Activated CD8-positive, alpha-beta memory T cell treated with anti-CD3 and anti-CD28 coated beads, Interleukin-2, amount 10 ng/mL, durations not matched to agents 7 days and 5 days (primary cell): ENCODE measurements around the gene UBE2E2. TPM values are rescaled to one million over a fixed set of nuclear protein-coding genes. Genes with fewer than 3 reads are reported as not detected.

Experiments
- ATAC-seq: fragments of 150-1000 bp; cut with Tn5 transposase; one replicate; pipeline ENCODE4 v1.10.0; 2021; ENCODE audit warnings: moderate library complexity
- CTCF ChIA-PET: fragments of 350-600 bp; sonication (Branson Sonifier 250); formaldehyde crosslinking; loops from one replicate; lab custom pipeline; 2021; ENCODE audit warnings: antibody characterized with exemption; lab: Charles Lee
- DNase-seq: peaks from one replicate; pipeline ENCODE4 v3.0.0-alpha.2; 2020
- H3K27ac Mint-ChIP-seq: one replicate; pipeline ENCODE4 v1.8.0; 2021; ENCODE audit warnings: mild to moderate bottlenecking, mixed read lengths
- H3K27me3 Mint-ChIP-seq: one replicate; pipeline ENCODE4 v1.8.0; 2021; ENCODE audit warnings: mixed read lengths
- H3K36me3 Mint-ChIP-seq: one replicate; pipeline ENCODE4 v1.8.0; 2021; ENCODE audit warnings: mild to moderate bottlenecking, mixed read lengths
- H3K4me1 Mint-ChIP-seq: one replicate; pipeline ENCODE4 v1.8.0; 2021; ENCODE audit warnings: mixed read lengths
- H3K4me3 Mint-ChIP-seq: one replicate; pipeline ENCODE4 v1.8.0; 2021; ENCODE audit warnings: mild to moderate bottlenecking, moderate library complexity, mixed read lengths
- H3K9me3 Mint-ChIP-seq: one replicate; pipeline ENCODE4 v1.8.0; 2022; ENCODE audit warnings: low read depth, mixed read lengths
- total RNA-seq, 2 experiments: library from RNA; stranded (reverse); gene quantifications; one replicate each; pipeline ENCODE4 v1.2.3, GENCODE V29; 2021

Gene UBE2E2
- total RNA-seq, 2 experiments from 2014 or later: 0.77 to 0.82 TPM

- H3K36me3 Mint-ChIP-seq: no peaks in the 10 kb centered on the region
- no peak for ATAC-seq
- no peaks in the 10 kb centered on the region for H3K9me3 Mint-ChIP-seq
- no peaks in the 10 kb centered on the region for H3K4me1 Mint-ChIP-seq
- CTCF ChIA-PET: no interaction called here
- DNase-seq: no peak
- H3K27ac Mint-ChIP-seq: no peak overlapping the region
- H3K27me3 Mint-ChIP-seq: no peaks in the 10 kb centered on the region
- H3K4me3 Mint-ChIP-seq: no peak overlapping the region
Observed at GRCh38 chr3:23283625-23284024, 80.5 kb downstream of the UBE2E2 start.

DNA sequence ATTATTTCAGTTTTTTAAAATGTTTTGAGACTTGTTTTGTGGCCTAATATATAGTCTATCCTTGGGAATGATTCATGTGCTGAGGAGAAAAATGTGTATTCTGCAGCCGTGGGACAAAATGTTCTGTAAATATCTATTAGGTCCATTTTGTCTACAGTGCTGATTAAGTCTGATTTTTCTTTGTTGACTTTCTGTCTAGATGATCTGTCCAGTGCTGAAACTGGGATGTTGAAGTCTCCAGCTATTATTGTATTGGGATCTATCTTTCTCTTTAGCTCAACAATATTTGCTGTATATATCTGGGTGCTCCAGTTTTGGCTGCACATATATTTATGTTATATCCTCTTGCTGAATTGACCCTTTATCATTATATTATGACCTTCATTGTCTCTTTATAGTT is 85.2 kb downstream of the UBE2E2 start:
- H3K27me3 Mint-ChIP-seq: no peaks in the 10 kb centered on the region
- H3K9me3 Mint-ChIP-seq: no peaks in the 10 kb centered on the region
- CTCF ChIA-PET: no interaction called here
- DNase-seq (no peak), ATAC-seq (no peak)
- no peaks in the 10 kb centered on the region for H3K4me1 Mint-ChIP-seq
- H3K4me3 Mint-ChIP-seq: no peak overlapping the region
- H3K27ac Mint-ChIP-seq: no peak overlapping the region
- H3K36me3 Mint-ChIP-seq: no peaks in the 10 kb centered on the region

DNA sequence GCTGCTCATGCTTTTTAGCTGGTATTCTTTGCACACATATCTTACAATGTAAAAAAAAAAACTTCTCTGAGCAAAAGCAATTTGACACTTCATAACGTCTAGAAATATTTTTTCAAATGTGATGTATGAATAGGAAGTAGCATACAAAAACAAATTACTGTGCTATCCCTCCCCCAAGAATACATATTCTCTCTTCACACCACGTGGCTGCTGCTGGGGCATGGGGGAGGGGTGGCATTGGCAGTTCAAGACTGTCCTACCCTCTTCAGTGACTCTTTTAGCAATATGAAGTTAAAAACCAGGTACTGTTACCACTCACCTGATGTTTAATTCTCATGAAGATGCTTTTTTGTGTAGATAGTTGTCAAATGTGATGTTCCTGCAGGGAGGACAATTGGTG is 85.6 kb downstream of the UBE2E2 start:
- Mint-ChIP-seq H3K9me3 (no peaks in the 10 kb centered on the region), H3K4me3 (no peak overlapping the region), H3K36me3 (no peaks in the 10 kb centered on the region), H3K4me1 (no peaks in the 10 kb centered on the region), H3K27ac (no peak overlapping the region), H3K27me3 (no peaks in the 10 kb centered on the region)
- DNase-seq (no peak), ATAC-seq (no peak)
- CTCF ChIA-PET: no interaction called here

DNA sequence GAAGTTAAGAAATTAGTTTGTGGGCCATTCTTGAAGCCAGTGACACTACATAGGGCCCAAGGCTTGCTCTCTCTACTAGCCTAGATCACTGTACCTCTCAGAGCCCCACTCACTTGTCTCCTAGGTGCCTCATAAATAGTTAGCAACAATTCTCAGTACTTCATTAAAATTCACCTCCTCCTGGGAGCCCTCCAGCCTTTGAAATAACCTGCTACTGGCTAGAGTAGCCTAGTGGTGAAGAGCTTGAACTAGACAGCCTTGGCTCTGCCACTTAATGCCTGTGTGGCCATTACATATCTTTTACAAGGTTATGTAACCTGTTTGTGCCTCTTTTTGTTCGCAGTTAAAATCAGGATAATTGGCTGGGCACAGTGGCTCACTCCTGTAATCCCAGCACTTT is 89.3 kb downstream of the UBE2E2 start:
- Mint-ChIP-seq H3K36me3 (no peaks in the 10 kb centered on the region), H3K4me3 (no peak overlapping the region), H3K9me3 (no peaks in the 10 kb centered on the region), H3K27ac (no peak overlapping the region), H3K4me1 (no peaks in the 10 kb centered on the region), H3K27me3 (no peaks in the 10 kb centered on the region)
- DNase-seq (no peak), ATAC-seq (no peak)
- CTCF ChIA-PET: no interaction called here

- H3K9me3 Mint-ChIP-seq: no peaks in the 10 kb centered on the region
- H3K4me1 Mint-ChIP-seq: no peaks in the 10 kb centered on the region
- no peaks in the 10 kb centered on the region for H3K27me3 Mint-ChIP-seq
- ATAC-seq: no peak
- CTCF ChIA-PET: no interaction called here
- no peak overlapping the region for H3K27ac Mint-ChIP-seq
- H3K4me3 Mint-ChIP-seq: no peak overlapping the region
- H3K36me3 Mint-ChIP-seq: no peaks in the 10 kb centered on the region
- no peak for DNase-seq
Observed at GRCh38 chr3:23294770-23295387, 91.8 kb downstream of the UBE2E2 start.

- ATAC-seq (no peak), DNase-seq (no peak)
- H3K27me3 Mint-ChIP-seq: no peaks in the 10 kb centered on the region
- CTCF ChIA-PET: no interaction called here
- H3K27ac Mint-ChIP-seq: no peak overlapping the region
- H3K36me3 Mint-ChIP-seq: no peaks in the 10 kb centered on the region
- H3K4me1 Mint-ChIP-seq: no peaks in the 10 kb centered on the region
- no peak overlapping the region for H3K4me3 Mint-ChIP-seq
- H3K9me3 Mint-ChIP-seq: peaks cover 5% of the 10 kb centered on the region
Observed at GRCh38 chr3:23301819-23302218, 98.7 kb downstream of the UBE2E2 start.

DNA sequence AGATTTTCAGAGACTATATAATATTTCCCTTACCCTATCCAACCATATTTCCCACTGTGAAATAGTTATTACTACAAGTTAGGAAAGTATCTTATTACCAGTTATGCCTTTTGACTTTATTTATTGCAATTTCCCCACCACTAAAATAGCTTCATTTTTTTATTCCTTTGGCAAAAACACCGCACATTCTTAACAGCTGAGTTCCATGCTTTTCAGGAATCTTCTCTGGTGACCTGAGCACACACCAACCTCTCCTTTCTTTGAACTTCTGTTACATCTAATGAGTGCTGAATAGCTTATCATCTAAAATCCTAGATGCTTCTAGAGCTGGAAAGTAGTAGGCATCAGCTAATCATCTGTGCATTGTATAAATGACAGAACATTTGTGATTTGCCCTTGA is 99.1 kb downstream of the UBE2E2 start:
- DNase-seq: no peak
- H3K9me3 Mint-ChIP-seq: peaks cover 5% of the 10 kb centered on the region
- no peak overlapping the region for H3K27ac Mint-ChIP-seq
- no peaks in the 10 kb centered on the region for H3K36me3 Mint-ChIP-seq
- ATAC-seq: no peak
- no peak overlapping the region for H3K4me3 Mint-ChIP-seq
- CTCF ChIA-PET: no interaction called here
- H3K27me3 Mint-ChIP-seq: no peaks in the 10 kb centered on the region
- no peaks in the 10 kb centered on the region for H3K4me1 Mint-ChIP-seq

- CTCF ChIA-PET: no interaction called here
Observed at GRCh38 chr3:23303601-23304217, 100.6 kb downstream of the UBE2E2 start.

GRCh38 chr3:23304424-23304823 is 101.3 kb downstream of the UBE2E2 start:
- CTCF ChIA-PET: no interaction called here
- Mint-ChIP-seq H3K27ac (no peak overlapping the region), H3K4me3 (no peak overlapping the region), H3K27me3 (no peaks in the 10 kb centered on the region), H3K36me3 (no peaks in the 10 kb centered on the region), H3K9me3 (peaks cover 5% of the 10 kb centered on the region), H3K4me1 (no peaks in the 10 kb centered on the region)
- ATAC-seq (no peak), DNase-seq (no peak)

More at GRCh38 chr3:23303601-23304217, 100.6 kb downstream of the UBE2E2 start:
- peaks cover 5% of the 10 kb centered on the region for H3K9me3 Mint-ChIP-seq
- no peak for DNase-seq
- no peak for ATAC-seq
- H3K27me3 Mint-ChIP-seq: no peaks in the 10 kb centered on the region
- no peak overlapping the region for H3K27ac Mint-ChIP-seq
- H3K4me1 Mint-ChIP-seq: no peaks in the 10 kb centered on the region
- no peaks in the 10 kb centered on the region for H3K36me3 Mint-ChIP-seq
- H3K4me3 Mint-ChIP-seq: no peak overlapping the region

DNA sequence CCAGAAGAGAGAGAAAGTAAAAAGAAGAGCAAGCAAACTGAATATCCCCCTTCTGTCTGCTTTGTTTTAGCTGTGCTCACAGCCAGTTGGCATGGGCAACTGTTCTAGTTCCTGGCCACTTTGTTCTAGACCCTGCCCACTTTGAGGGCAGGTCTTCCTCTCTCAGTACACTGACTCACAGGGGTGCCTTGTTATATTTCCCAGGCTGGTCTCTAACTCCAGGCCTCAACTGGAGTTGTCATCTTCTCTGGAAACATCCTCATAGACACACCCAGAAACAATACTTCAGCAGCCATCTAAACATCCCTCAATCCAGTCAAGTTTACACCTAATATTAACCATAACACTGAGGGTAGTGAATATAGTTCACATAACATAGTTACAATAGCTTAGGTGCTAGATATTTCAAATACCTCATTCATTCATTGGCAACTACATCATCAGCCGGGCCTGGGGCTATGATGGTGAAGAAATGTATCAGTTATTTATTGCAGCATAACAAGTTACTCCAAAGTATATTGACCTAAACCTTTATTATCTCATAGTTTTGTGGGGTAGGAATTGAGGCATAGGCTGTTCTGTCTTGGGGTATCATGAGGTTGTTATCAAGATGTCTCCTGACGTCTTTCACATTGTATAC is 106.0 kb downstream of the UBE2E2 start:
- no peak for ATAC-seq
- CTCF ChIA-PET: no interaction called here
- no peak overlapping the region for H3K4me3 Mint-ChIP-seq
- peaks cover 2% of the 10 kb centered on the region for H3K9me3 Mint-ChIP-seq
- H3K27me3 Mint-ChIP-seq: no peaks in the 10 kb centered on the region
- H3K4me1 Mint-ChIP-seq: no peaks in the 10 kb centered on the region
- H3K36me3 Mint-ChIP-seq: no peaks in the 10 kb centered on the region
- no peak overlapping the region for H3K27ac Mint-ChIP-seq
- no peak for DNase-seq

- H3K27me3 Mint-ChIP-seq: no peaks in the 10 kb centered on the region
- no peak for ATAC-seq
- H3K9me3 Mint-ChIP-seq: peaks cover 2% of the 10 kb centered on the region
- CTCF ChIA-PET: interaction anchor here (0.7 kb wide), 1 partner anchor 77 kb away, joined by 3 read pairs; no protein-coding TSS in a partner anchor
- H3K36me3 Mint-ChIP-seq: no peaks in the 10 kb centered on the region
- H3K27ac Mint-ChIP-seq: no peak overlapping the region
- no peak overlapping the region for H3K4me3 Mint-ChIP-seq
- DNase-seq: no peak
- no peaks in the 10 kb centered on the region for H3K4me1 Mint-ChIP-seq
Observed at GRCh38 chr3:23312866-23313265, 109.7 kb downstream of the UBE2E2 start.

- ATAC-seq (no peak), DNase-seq (no peak)
- Mint-ChIP-seq H3K36me3 (no peaks in the 10 kb centered on the region), H3K4me1 (no peaks in the 10 kb centered on the region), H3K27ac (no peak overlapping the region), H3K27me3 (no peaks in the 10 kb centered on the region), H3K4me3 (no peak overlapping the region), H3K9me3 (peaks cover 2% of the 10 kb centered on the region)
- CTCF ChIA-PET: no interaction called here
Observed at GRCh38 chr3:23314981-23315762, 112.0 kb downstream of the UBE2E2 start.

DNA sequence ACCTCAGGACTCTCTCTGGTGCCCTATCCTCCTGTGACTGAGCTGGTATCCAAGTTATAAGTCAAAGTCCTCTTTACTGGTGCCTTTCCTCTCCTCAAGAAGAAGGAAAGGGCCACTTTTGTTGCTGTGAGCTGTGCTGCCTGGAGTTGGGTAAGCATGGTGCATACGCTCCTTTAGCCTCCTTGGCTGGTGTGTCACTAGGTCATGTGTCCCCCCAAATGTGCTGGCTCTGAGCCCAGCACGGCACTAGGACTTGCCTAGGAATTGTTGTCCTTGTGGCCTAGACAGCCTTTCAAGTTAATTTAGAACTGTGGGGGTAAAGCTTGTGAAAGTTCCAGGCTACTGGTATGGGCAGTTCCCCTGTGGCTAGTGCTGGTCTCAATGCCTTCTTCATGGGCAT is 113.8 kb downstream of the UBE2E2 start:
- Mint-ChIP-seq H3K27me3 (no peaks in the 10 kb centered on the region), H3K4me1 (no peaks in the 10 kb centered on the region), H3K4me3 (no peak overlapping the region), H3K36me3 (no peaks in the 10 kb centered on the region), H3K9me3 (peaks cover 2% of the 10 kb centered on the region), H3K27ac (no peak overlapping the region)
- CTCF ChIA-PET: no interaction called here
- ATAC-seq (no peak), DNase-seq (no peak)
